PC-3 (cell line): Measurements from ENCODE around the gene FOXP1.

Source experiments
- CTCF ChIP-seq: fragments of 300-600 bp; sonication (generic); conservative IDR thresholded peaks from 2 replicates; pipeline ENCODE4 v1.5.1; 2017; ENCODE audit warnings: antibody characterized with exemption, low read depth, mild to moderate bottlenecking, low read length
- EZH2phosphoT487 ChIP-seq: fragments of 300-600 bp; sonication (generic); IDR thresholded peaks from 2 replicates; pipeline ENCODE4 v1.6.1; 2018; ENCODE audit warnings: mild to moderate bottlenecking, antibody characterized with exemption, low read length, borderline replicate concordance

GRCh38 chr3:71203727-71204488 lies 379.6 kb downstream of the FOXP1 start:
- TF ChIP-seq CTCF (no peak), EZH2phosphoT487 (no peak)
